ENCODE measurements around the gene EP400.

- no peak for TF ChIP-seq CTCF (IDR thresholded peaks at IDR 0.05; ENCODE audit: low read depth, low read length)
- TF ChIP-seq EZH2phosphoT487 (IDR thresholded peaks at IDR 0.05; ENCODE audit: low read depth): no peak
Measured at GRCh38 chr12:131975228-131975627, 25.5 kb downstream of the EP400 start.

All from OCI-LY3 (cell line).